TTC549 (cell line): Measurements from ENCODE around the gene PCGF3.
"Not testable (repeated sequence)": the region's sequence is repeated elsewhere in the genome, so short reads cannot be mapped to it uniquely, and the experiment has no call there.

ENCODE experiments used
- FAIRE-seq: peaks from 2 replicates; lab custom pipeline; 2012; peaks lifted over from hg19 to GRCh38; lab: Jason Lieb, UNC

The PCGF3 gene

GRCh38 chr4:742742-743311 is 37.2 kb downstream of the PCGF3 start:
- no peak for FAIRE-seq

GRCh38 chr4:743463-744211 is 38.0 kb downstream of the PCGF3 start:
- FAIRE-seq = no peak

GRCh38 chr4:744212-744841 is 38.7 kb downstream of the PCGF3 start:
- no peak for FAIRE-seq

- no peak for FAIRE-seq
Observed at GRCh38 chr4:747546-748170, 42.0 kb downstream of the PCGF3 start.

DNA sequence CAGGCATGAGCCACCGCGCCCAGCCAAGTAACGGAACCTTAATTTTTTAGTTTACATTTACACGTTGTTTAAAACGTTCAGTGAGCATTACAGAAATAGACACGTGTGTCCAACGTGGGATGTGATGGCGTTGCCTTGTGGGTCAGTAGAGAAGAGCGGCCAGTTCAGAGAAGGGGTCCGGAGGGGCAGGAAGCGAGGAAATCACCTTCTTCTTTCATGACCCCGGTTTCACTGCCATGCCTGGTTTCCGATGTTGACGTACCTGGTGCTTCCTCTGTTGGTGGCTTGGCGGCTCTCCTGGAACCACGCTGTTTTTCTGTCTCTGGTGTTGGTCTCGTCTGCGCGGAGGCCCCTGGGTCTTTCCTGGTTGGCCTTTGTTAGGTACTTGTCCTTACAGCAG is 42.8 kb downstream of the PCGF3 start:
- no peak for FAIRE-seq

DNA sequence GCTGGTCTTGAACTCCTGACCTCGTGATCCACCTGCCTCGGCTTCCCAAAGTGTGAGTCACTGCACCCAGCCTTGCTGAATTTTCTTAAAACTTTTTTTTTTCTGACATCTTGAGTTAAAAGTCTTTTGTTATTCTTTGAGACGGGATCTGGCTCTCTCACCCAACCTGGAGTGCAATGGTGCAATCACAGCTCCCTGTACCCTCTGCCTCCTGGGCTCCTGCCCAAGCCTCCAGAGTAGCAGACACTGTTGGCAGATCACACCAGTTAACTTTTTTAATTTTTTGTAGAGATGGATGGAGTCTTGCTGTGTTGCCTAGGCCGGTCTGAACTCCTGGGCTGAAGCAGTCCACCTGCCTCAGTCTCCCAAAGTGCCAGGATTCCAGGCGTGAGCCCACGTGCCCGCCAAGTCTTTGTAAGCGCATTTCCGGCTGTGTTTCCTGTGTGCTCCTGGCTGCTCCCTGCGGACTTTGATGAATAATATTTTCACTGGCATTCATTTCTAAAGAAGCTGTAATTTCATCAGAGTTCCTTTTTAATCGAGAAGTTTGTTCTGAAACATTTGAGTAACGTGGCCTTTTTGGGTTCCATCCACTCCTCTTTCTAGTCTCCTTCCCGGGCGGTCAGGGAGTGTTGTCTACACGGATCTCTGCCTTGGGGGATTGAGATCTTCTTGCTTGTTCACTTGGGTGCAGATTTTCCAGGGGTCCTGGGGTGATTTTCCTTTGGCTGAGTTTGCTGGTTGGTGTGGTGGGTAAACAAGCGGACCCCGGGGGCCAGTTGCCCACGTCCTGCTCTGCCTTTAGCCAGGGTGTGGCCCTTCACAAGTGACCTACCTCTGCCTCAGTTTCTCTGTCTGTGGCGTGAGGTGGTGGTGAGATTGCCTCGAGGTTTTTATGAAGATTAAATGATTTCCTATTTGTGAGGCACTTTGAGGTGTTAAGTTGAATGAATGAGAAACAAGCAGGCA is 44.4 kb downstream of the PCGF3 start:
- FAIRE-seq = no peak

DNA sequence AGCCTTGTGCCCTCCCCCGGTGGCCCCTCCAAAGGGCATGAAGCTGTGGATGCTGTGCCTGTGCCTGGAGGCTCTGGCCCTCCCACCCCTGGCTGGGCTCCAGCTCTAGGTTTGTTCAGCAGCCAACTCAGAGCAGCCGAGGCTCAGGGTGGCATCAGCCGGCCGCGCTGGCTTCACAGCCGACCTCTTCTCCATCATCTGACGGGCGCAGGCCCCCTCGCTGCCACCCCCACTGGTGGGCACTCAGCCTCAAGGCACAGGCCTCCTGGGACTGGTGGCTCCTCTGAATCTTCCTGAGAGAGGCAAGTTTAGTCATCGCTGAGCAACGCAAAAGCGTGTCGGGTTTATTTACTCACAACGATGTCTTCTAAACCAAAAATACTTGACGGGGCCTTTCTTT is 46.0 kb downstream of the PCGF3 start:
- FAIRE-seq = no peak

DNA sequence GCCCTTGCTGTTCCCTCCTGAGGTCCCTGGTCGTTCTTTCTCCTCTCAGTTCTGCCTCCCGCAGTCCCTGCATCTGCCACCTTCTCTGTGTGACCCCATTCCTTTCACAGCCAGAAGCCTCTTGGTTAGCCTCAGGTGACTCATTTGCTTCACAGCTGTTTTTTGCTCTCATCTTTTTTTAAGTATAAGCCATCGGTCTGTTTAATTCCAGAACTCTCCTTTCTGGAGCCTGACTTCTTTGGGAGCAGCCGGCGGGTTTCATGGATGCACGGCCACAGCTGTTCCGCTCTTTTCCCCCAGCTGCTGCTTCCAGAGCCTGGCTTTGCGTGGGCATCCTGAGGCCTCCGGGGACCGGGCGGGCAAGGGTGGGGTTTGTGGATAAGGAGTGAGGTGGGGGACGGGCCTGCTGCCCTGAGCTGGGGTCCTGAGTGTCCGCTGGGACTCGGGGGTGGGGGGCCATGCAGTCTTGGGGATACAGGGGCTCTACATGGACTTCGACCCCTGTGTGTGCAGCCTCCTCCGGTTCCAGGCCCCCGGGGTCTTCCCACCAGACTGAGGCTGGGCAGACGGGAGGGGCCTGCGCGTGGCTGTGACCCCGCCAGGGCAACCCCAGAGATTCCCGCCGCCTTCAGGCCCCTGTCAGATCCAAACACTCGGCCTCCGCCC is 46.7 kb downstream of the PCGF3 start:
- no peak for FAIRE-seq

DNA sequence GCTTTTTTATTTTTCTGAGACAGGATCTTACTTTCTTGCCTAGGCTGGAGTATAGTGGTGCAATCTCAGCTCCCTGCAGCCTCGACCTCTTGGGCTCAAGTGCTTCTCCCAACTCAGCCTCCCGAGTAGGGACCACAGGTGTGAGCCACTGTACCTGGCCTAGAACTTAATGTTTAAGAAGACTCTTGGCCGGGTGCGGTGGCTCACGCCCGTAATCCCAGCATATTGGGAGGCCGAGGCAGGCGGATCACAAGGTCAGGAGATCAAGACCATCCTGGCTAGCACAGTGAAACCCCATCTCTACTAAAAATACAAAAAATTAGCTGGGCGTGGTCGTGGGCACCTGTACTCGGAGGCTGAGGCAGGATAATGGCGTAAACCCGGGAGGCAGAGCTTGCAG is 47.6 kb downstream of the PCGF3 start:
- FAIRE-seq = not testable (repeated sequence)

- FAIRE-seq = no peak
Observed at GRCh38 chr4:754221-755120, 48.8 kb downstream of the PCGF3 start.

DNA sequence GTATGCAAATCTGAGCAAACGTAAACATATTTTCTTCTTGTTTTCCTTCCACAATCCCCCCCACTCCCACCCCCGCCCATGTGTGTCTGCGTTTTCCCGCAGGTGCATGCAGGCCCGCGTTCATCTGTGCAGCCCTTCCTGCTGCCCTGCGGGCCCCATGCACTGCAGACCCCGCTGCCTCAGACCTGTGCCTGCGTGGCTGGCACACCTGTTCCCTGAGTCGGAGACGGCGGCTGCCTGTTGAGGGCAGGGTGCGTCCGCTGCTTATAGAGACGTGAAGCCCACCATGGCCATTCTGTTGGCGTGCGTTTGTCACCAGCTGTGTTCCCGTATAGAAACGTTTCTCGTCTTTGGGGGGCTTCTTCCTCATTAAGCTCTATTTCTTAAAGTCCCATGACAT is 51.5 kb downstream of the PCGF3 start:
- no peak for FAIRE-seq

- not testable (repeated sequence) for FAIRE-seq
Observed at GRCh38 chr4:759810-760209, 54.2 kb downstream of the PCGF3 start.

GRCh38 chr4:760616-761015 is 55.0 kb downstream of the PCGF3 start:
- FAIRE-seq = no peak

- no peak for FAIRE-seq
Observed at GRCh38 chr4:761086-761485, 55.5 kb downstream of the PCGF3 start.

- FAIRE-seq = no peak
Observed at GRCh38 chr4:761739-762138, 56.1 kb downstream of the PCGF3 start.

- no peak for FAIRE-seq
Observed at GRCh38 chr4:762211-763190, 56.9 kb downstream of the PCGF3 start.

GRCh38 chr4:763191-763810 is 57.7 kb downstream of the PCGF3 start:
- FAIRE-seq = no peak

DNA sequence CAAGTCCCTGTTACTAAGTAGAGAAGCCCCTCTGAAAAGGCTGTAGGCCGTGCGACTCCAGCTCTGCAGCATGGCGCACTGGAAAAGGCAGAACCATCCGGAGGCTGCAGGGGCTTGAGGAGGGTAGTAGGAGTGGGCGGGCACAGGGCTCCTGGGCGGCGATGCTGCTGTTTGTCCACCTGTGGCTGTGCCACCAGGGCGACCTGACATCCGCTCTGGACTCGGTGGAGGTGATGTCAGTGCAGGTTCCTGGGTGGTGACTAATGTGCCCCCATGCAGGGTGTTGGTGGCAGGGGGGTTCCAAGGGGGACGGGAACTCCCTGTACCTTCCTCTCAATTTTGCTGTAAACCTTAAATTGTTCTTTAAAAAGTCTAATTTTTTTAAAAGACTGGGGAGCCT is 58.3 kb downstream of the PCGF3 start:
- FAIRE-seq = no peak
